Retinal pigment epithelial cell (primary cell): ENCODE results near the gene LPP.

Experiments
- DNase-seq: peaks from one replicate; pipeline ENCODE4 v3.0.0-alpha.2; 2010; ENCODE audit warnings: low read depth
- H3K4me3 ChIP-seq: 2 replicates; pipeline ENCODE4 v1.5.1; 2011; ENCODE audit warnings: mild to moderate bottlenecking, low read length, control low read depth, moderate library complexity
- TF ChIP-seq, protein P1 (sequence below): conservative IDR thresholded peaks from 2 replicates; pipeline ENCODE4 v1.5.1; 2011; ENCODE audit warnings: low read depth, low read length, control low read depth, inconsistent platforms

Gene LPP

DNA sequence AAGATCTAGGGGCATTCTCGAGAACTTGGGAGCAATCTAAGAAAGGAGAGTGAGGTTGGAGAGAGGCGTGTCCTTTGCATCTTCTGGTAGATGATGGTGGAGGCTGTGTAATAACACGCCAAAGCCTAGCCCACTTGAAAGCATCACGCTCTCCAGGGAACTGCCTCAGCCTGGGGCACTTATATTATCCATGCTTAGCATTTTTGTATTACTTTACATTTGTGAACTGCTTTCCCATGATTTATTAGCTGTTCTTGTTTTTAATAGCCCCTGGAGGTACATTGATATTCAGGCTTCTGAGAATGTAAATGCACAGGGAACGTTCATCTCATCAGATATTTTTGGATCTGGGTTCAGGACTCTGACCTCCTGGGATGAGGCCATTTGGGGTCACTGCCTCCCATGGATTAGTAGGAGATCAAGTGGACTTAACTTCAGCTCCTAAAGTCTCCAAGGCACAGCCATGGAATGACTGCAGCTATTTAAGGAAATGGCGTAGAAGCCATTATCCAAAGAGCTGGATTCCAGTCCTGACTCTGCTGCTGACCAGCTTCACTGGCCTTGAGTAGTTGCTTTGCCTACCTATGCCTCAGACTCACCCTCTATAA lies 124.9 kb downstream of the LPP start:
- no peak for DNase-seq
- TF ChIP-seq, protein P1, sequence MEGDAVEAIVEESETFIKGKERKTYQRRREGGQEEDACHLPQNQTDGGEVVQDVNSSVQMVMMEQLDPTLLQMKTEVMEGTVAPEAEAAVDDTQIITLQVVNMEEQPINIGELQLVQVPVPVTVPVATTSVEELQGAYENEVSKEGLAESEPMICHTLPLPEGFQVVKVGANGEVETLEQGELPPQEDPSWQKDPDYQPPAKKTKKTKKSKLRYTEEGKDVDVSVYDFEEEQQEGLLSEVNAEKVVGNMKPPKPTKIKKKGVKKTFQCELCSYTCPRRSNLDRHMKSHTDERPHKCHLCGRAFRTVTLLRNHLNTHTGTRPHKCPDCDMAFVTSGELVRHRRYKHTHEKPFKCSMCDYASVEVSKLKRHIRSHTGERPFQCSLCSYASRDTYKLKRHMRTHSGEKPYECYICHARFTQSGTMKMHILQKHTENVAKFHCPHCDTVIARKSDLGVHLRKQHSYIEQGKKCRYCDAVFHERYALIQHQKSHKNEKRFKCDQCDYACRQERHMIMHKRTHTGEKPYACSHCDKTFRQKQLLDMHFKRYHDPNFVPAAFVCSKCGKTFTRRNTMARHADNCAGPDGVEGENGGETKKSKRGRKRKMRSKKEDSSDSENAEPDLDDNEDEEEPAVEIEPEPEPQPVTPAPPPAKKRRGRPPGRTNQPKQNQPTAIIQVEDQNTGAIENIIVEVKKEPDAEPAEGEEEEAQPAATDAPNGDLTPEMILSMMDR, result no peak
- no peak overlapping the region for H3K4me3 ChIP-seq

DNA sequence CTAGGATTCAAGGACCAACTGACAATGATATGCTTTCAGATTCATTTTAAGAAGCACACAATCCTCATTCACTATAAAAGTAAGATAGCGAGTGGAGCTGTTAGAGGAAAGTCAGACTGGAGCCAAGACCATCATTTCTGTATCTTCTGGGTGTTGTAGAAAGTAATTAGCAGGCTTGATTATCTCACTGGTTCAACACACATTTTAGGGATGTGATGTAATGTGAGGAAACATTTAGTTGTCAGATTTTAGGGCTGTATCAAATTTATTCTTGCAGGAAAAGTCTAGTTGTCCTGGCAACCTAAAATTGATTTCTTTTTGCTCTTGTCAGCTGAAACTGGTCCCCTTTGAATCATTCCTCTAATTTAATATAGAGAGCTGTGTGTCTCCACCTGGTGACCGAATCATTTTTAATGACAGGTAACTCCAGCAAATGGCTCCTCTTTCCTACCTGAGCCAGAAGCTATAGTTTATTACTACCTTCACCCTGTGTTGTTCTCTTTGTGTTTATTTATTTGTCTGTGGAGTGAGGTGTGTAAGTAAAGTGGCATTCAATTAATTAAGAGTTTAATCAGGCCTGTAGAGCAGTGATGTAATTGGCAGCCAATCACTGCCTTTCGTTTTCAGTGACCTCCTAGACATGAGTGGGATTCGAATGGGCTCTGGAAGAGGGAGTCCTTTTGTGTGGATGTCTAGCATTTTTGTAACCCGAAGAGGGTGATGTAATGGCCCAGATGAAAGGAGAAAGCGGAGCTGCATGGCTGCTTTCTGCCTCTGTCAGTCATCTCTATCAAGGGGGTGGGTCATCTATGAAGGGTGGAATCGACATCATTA lies 125.8 kb downstream of the LPP start:
- H3K4me3 ChIP-seq, result no peak overlapping the region
- DNase-seq, result no peak
- TF ChIP-seq, protein P1, result no peak

DNA sequence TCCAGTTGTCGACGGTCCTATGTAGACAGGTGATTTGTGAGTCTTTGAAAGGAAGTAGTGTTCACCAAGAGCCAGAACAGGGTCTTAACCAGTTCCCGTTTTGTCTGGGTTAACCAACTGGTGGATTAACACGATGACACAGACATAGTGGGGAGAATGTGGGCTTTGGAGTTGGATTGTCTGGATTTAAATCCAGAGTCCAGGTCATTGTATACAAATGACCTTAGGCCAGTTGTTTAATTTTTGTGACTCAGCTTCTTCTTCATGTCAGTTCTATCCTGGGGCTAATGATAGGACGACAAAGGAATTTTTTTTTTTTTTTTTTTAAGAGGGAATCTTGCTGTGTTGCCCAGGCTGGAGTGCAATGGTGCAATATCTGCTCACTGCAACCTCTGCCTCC lies 126.7 kb downstream of the LPP start:
- DNase-seq, result no peak
- TF ChIP-seq, protein P1, result no peak

DNA sequence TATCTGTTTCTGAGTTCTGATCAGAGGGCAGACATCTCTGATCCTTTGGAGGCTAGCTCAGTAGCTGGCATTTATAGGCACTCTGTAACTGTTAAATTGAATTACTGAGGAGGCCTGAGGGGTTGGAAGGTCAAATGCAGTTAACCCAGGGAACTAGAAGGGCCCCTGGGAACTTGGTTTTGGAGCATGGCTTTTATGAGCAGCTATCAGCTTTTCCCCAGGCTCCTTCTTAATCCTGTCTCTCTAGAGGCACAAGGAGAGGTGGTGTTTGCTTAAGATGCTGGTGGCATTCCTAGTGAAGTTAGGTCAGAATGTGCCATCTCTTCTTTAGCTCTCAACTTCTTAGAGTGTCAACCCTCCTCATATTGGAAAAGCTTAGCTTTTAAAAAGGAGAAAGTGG lies 128.9 kb downstream of the LPP start:
- H3K4me3 ChIP-seq, result no peak overlapping the region
- no peak for DNase-seq
- TF ChIP-seq, protein P1, result no peak

More for the DNA sequence above, 126.7 kb downstream of the LPP start:
- no peak overlapping the region for H3K4me3 ChIP-seq

DNA sequence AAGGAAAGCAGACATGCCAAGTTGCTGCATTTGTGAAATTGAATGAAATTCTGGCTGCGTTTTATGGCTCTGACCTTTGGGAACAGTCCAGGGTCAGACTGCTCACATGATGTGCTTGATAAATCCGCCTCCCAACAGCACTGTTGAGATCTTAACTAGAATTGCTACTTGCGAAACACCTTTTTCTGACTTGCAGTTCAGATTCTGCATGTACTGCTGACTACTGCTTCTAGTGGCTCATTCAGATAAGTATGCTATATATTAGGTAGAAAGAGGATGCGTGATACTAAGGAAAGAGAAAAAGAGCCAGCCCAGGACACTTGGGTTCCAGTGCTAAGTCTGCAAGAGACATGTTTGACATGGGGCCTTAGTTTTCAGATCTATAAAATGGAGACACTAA lies 129.4 kb downstream of the LPP start:
- no peak overlapping the region for H3K4me3 ChIP-seq
- TF ChIP-seq, protein P1, result peak; percentile 35
- no peak for DNase-seq

DNA sequence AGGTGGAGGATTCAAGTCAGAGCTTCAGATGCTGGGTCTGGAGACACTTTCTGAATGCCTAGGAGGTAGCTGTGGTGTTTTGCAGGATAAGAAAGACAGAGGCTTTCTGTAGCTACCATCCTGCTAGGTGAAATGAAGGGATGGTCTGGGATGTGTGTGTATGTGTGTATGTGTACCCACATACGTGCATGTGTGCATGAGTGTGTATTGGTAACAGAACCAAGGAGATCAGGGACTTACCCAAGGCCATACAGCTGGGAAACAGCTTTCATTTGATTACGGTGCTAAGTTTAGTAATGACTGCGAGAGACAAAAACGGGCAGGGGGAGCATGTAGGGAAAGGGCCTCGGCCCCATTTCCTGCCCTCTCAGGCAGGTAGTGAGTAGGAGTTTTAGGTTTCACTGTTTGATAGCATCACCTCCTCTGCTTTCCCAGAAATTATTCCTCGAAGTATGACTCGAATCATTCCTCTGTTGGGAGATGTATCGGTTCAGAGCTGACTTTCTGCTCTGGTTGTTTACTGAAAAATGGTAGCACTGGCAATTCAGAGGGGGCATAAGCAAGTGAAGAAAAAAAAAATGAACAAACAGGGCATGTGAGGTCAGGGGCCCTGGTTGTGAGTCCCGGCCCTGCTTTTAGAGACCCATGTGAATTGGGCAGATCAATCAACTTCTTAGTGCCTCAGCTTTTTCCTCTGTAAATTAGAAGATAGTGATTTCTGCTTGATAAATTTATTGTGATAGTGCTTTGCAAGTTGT lies 130.7 kb downstream of the LPP start:
- TF ChIP-seq, protein P1, result no peak
- no peak for DNase-seq
- no peak overlapping the region for H3K4me3 ChIP-seq
